HG03565 (cell line): ENCODE results near the gene PLBD1.
A peak's percentile ranks its signal among the peaks of the same experiment; 100 is the strongest.

ENCODE experiments used
- ATAC-seq: cut with Tn5 transposase; IDR thresholded peaks from one replicate; pipeline ENCODE4 v1.9.1; 2021; ENCODE audit warnings: mild to moderate bottlenecking, moderate library complexity; ENCODE audit not compliant: unreplicated experiment

Gene PLBD1

GRCh38 chr12:14567351-14568162 is at the start of gene PLBD1:
Gene PLBD1, minus strand, starts transcription at chr12:14567883. Its CDS starts 187 bp downstream, at chr12:14567696.
- ATAC-seq = no peak

- ATAC-seq = peak; percentile 43
Measured at GRCh38 chr12:14614704-14615121, 47.0 kb upstream of the PLBD1 start.

- ATAC-seq = peak; percentile 95
Measured at GRCh38 chr12:14613718-14614117, 46.0 kb upstream of the PLBD1 start.

- ATAC-seq = no peak
Measured at GRCh38 chr12:14612898-14613445, 45.3 kb upstream of the PLBD1 start.

- no peak for ATAC-seq
Measured at GRCh38 chr12:14612250-14612649, 44.6 kb upstream of the PLBD1 start.

- ATAC-seq = no peak
Measured at GRCh38 chr12:14611640-14612203, 44.0 kb upstream of the PLBD1 start.

- ATAC-seq = no peak
Measured at GRCh38 chr12:14607568-14607967, 39.9 kb upstream of the PLBD1 start.

- no peak for ATAC-seq
Measured at GRCh38 chr12:14605401-14605989, 37.8 kb upstream of the PLBD1 start.

GRCh38 chr12:14601692-14602478 is 34.2 kb upstream of the PLBD1 start:
- ATAC-seq = no peak

GRCh38 chr12:14597480-14597879 is 29.8 kb upstream of the PLBD1 start:
- ATAC-seq = no peak

- no peak for ATAC-seq
Measured at GRCh38 chr12:14591719-14592118, 24.0 kb upstream of the PLBD1 start.

GRCh38 chr12:14589169-14590004 is 21.7 kb upstream of the PLBD1 start:
- ATAC-seq = no peak

- no peak for ATAC-seq
Measured at GRCh38 chr12:14588571-14588970, 20.9 kb upstream of the PLBD1 start.

- no peak for ATAC-seq
Measured at GRCh38 chr12:14578646-14579045, 11.0 kb upstream of the PLBD1 start.

- peak; percentile 88 for ATAC-seq
Measured at GRCh38 chr12:14577344-14577743, 9.7 kb upstream of the PLBD1 start.

- ATAC-seq = peak; percentile 17
Measured at GRCh38 chr12:14576896-14577295, 9.2 kb upstream of the PLBD1 start.

- no peak for ATAC-seq
Measured at GRCh38 chr12:14575585-14575984, 7.9 kb upstream of the PLBD1 start.

- ATAC-seq = no peak
Measured at GRCh38 chr12:14573118-14573517, 5.4 kb upstream of the PLBD1 start.

- ATAC-seq = no peak
Measured at GRCh38 chr12:14572401-14572800, 4.7 kb upstream of the PLBD1 start.

- no peak for ATAC-seq
Measured at GRCh38 chr12:14571779-14572178, 4.1 kb upstream of the PLBD1 start.
